ENCODE results near the gene AXIN1.

AXIN1 gene

GRCh38 chr16:369275-369865, 16.8 kb upstream of the AXIN1 start:
- Histone ChIP-seq H3K9ac (ENCODE audit: low read length) (no peak overlapping the region), H4K20me1 (ENCODE audit: insufficient read depth, low read length) (no peaks in the 10 kb centered on the region), H3K27me3 (replicated peaks; ENCODE audit: insufficient read depth, low read length) (no peaks in the 10 kb centered on the region), H3K4me3 (ENCODE audit: low read length) (0 out of 2 replicates have a peak overlapping the region, but pooled peaks have one; percentile 20), H3K9me2 (replicated peaks; ENCODE audit: insufficient read depth, low read length) (no peaks in the 10 kb centered on the region), H3K79me2 (ENCODE audit: low read length) (0 out of 2 replicates have a peak, but pooled peaks cover 6% of the 10 kb centered on the region), H3K4me2 (ENCODE audit: low read depth, low read length) (peak overlapping the region; percentile 62; the same call in 1 of the 2 replicates), H3K4me1 (ENCODE audit: low read length) (peaks cover 5% of the 10 kb centered on the region; the same call in 1 of the 2 replicates), H2AFZ (ENCODE audit: low read length) (no peak overlapping the region), H3K27ac (ENCODE audit: low read length) (no peak overlapping the region), H3K36me3 (replicated peaks; ENCODE audit: insufficient read depth, low read length) (no peaks in the 10 kb centered on the region), H3K9me3 (replicated peaks; ENCODE audit: insufficient read depth, low read length) (no peaks in the 10 kb centered on the region), H3F3A (ENCODE audit: insufficient read depth, low read length) (no peaks in the 10 kb centered on the region)
- no peak for DNase-seq
- TF ChIP-seq EZH2phosphoT487 (IDR thresholded peaks at IDR 0.05; ENCODE audit: low read length): no peak
- TF ChIP-seq CTCF (IDR thresholded peaks at IDR 0.05; ENCODE audit: low read length): no peak
- no peak for TF ChIP-seq EZH2 (optimal IDR thresholded peaks at IDR 0.05; ENCODE audit: low read depth, low read length)

GRCh38 chr16:368388-369158, 16.1 kb upstream of the AXIN1 start:
- Histone ChIP-seq H3K27me3 (replicated peaks; ENCODE audit: insufficient read depth, low read length) (no peaks in the 10 kb centered on the region), H4K20me1 (ENCODE audit: insufficient read depth, low read length) (no peaks in the 10 kb centered on the region), H3K9me3 (replicated peaks; ENCODE audit: insufficient read depth, low read length) (no peaks in the 10 kb centered on the region), H3K36me3 (replicated peaks; ENCODE audit: insufficient read depth, low read length) (no peaks in the 10 kb centered on the region), H3K9ac (ENCODE audit: low read length) (no peak overlapping the region), H3K27ac (ENCODE audit: low read length) (no peak overlapping the region), H3K4me2 (ENCODE audit: low read depth, low read length) (no peak overlapping the region), H3F3A (ENCODE audit: insufficient read depth, low read length) (no peaks in the 10 kb centered on the region), H2AFZ (ENCODE audit: low read length) (no peak overlapping the region), H3K4me1 (ENCODE audit: low read length) (peaks cover 5% of the 10 kb centered on the region; the same call in 1 of the 2 replicates), H3K4me3 (ENCODE audit: low read length) (no peak overlapping the region), H3K9me2 (replicated peaks; ENCODE audit: insufficient read depth, low read length) (no peaks in the 10 kb centered on the region), H3K79me2 (ENCODE audit: low read length) (0 out of 2 replicates have a peak, but pooled peaks cover 6% of the 10 kb centered on the region)
- no peak for DNase-seq
- TF ChIP-seq EZH2phosphoT487 (IDR thresholded peaks at IDR 0.05; ENCODE audit: low read length) (no peak), CTCF (IDR thresholded peaks at IDR 0.05; ENCODE audit: low read length) (no peak), EZH2 (optimal IDR thresholded peaks at IDR 0.05; ENCODE audit: low read depth, low read length) (no peak)

DNA sequence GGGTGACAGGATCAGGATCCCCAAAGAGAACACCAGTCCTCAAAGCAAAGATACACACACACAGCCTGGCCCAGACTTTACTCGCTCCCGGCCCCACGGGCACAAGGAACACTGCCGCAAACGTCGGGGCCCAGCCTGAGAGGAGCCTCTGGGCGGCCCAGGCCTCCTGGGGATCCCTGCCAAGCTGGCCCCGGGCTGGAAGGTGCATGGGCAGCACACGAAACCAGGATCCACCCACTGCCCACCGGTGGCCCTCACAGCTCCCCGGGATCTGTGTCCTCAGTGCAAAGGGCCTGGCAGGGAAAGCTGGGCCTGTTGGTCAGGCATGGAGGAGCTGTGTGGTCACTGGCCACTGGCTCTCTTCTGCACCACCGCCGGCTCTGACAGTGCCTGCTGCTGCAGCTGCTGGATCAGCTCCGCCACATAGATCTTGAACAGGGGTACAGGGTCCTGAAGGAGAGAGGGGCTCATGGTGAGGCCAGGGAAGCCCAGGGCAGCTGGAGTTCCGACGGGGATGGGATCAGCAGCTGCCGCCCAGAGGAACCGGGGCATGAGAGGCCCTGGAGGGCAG, 14.9 kb upstream of the AXIN1 start:
- H3F3A ChIP-seq (ENCODE audit: insufficient read depth, low read length): no peaks in the 10 kb centered on the region
- H3K79me2 ChIP-seq (ENCODE audit: low read length): 0 out of 2 replicates have a peak, but pooled peaks cover 6% of the 10 kb centered on the region
- H3K4me3 ChIP-seq (ENCODE audit: low read length): no peak overlapping the region
- TF ChIP-seq EZH2phosphoT487 (IDR thresholded peaks at IDR 0.05; ENCODE audit: low read length) (no peak), EZH2 (optimal IDR thresholded peaks at IDR 0.05; ENCODE audit: low read depth, low read length) (no peak), CTCF (IDR thresholded peaks at IDR 0.05; ENCODE audit: low read length) (no peak)
- H2AFZ ChIP-seq (ENCODE audit: low read length): no peak overlapping the region
- no peaks in the 10 kb centered on the region for H3K36me3 ChIP-seq (replicated peaks; ENCODE audit: insufficient read depth, low read length)
- DNase-seq: no peak
- no peaks in the 10 kb centered on the region for H4K20me1 ChIP-seq (ENCODE audit: insufficient read depth, low read length)
- H3K9me3 ChIP-seq (replicated peaks; ENCODE audit: insufficient read depth, low read length): no peaks in the 10 kb centered on the region
- H3K9me2 ChIP-seq (replicated peaks; ENCODE audit: insufficient read depth, low read length): no peaks in the 10 kb centered on the region
- H3K27ac ChIP-seq (ENCODE audit: low read length): no peak overlapping the region
- H3K9ac ChIP-seq (ENCODE audit: low read length): no peak overlapping the region
- H3K4me1 ChIP-seq (ENCODE audit: low read length): peaks cover 5% of the 10 kb centered on the region; the same call in 1 of the 2 replicates
- no peak overlapping the region for H3K4me2 ChIP-seq (ENCODE audit: low read depth, low read length)
- H3K27me3 ChIP-seq (replicated peaks; ENCODE audit: insufficient read depth, low read length): no peaks in the 10 kb centered on the region; the same call in 1 of the 2 replicates
